K562 (cell line): ENCODE data around the gene ENPP7. TPM values are rescaled to one million over a fixed set of nuclear protein-coding genes. Genes with fewer than 3 reads are reported as not detected.

Experiments used
- ATAC-seq: fragments of 200-7000 bp; cut with Tn5 transposase; 3 replicates; pipeline ENCODE4 v1.9.1; 2020; ENCODE audit warnings: moderate library complexity
- BruUV-seq: library from RNA; stranded (reverse); fragments of 400-500 nt; replicated peaks from 2 replicates; lab custom pipeline; 2021; lab: Mats Ljungman, UMichigan
- CTCF ChIA-PET: fragments of 300-600 bp; formaldehyde crosslinking; extraction: SDS; loops from one replicate; lab custom pipeline; 2021; ENCODE audit warnings: low intra/inter-chr PET ratio; lab: Yijun Ruan, JAX
- POLR2A ChIA-PET: fragments of 300-600, 350-650 bp; sonication (Branson Sonifier 250); formaldehyde crosslinking; extraction: SDS; loops from one replicate; lab custom pipeline; 2021; ENCODE audit warnings: antibody characterized with exemption, inconsistent platforms; lab: Yijun Ruan, JAX
- DNase-seq, 4 experiments: peaks; one replicate each; pipeline versions ENCODE4 v3.0.0 to v3.0.0-alpha.2; 2011 to 2018; ENCODE audit warnings: low spot score in 3 of 4, mixed read lengths in 3 of 4; ENCODE audit errors: extremely low read depth in 1 of 4
- FAIRE-seq: peaks from 2 replicates; lab custom pipeline; 2011; peaks lifted over from hg19 to GRCh38; lab: Jason Lieb, UNC
- H2AFZ ChIP-seq: 2 replicates; pipeline ENCODE4 v1.6.0; 2011; ENCODE audit warnings: low read depth, low read length, control low read depth, inconsistent platforms
- H3K27ac ChIP-seq: fragments of 200-600 bp; 3 replicates; pipeline ENCODE4 v1.8.0; 2011; ENCODE audit warnings: low read depth, mild to moderate bottlenecking, control low read depth, inconsistent platforms, low read length, moderate library complexity, mixed read lengths; ENCODE audit errors: extremely low read depth
- H3K27me3 ChIP-seq, 2 experiments: fragments of 300-600 bp in 1 of 2; 2 replicates in 1 of 2; 3 replicates in 1 of 2; pipeline versions ENCODE4 v1.6.0 to v1.8.0; 2011; ENCODE audit warnings: inconsistent platforms in 2 of 2, low read length in 2 of 2, mild to moderate bottlenecking in 1 of 2, mixed read lengths in 1 of 2, moderate library complexity in 1 of 2; ENCODE audit not compliant: control insufficient read depth in 2 of 2, insufficient read depth in 2 of 2
- H3K36me3 ChIP-seq: fragments of 300-600 bp; 3 replicates; pipeline ENCODE4 v1.8.0; 2011; ENCODE audit warnings: mild to moderate bottlenecking, low read length, inconsistent platforms; ENCODE audit not compliant: control insufficient read depth, insufficient read depth
- H3K4me1 ChIP-seq, 2 experiments: fragments of 200-600 bp in 1 of 2; replicated peaks in 1 of 2; 2 replicates in 1 of 2; 3 replicates in 1 of 2; pipeline versions ENCODE4 v1.5.1 to v1.8.0; 2011; ENCODE audit warnings: inconsistent platforms in 2 of 2, low read length in 2 of 2, mild to moderate bottlenecking in 1 of 2, mixed read lengths in 1 of 2, moderate library complexity in 1 of 2; ENCODE audit not compliant: control insufficient read depth in 2 of 2, insufficient read depth in 2 of 2
- H3K4me2 ChIP-seq: 2 replicates; pipeline ENCODE4 v1.6.1; 2011; ENCODE audit warnings: low read length, control low read depth, inconsistent platforms, mixed read lengths; ENCODE audit not compliant: insufficient read depth
- H3K4me3 ChIP-seq: fragments of 200-600 bp; sonication (generic), shearing (Covaris generic); 2 replicates; pipeline ENCODE4 v1.5.1; 2016; ENCODE audit warnings: control low read depth, inconsistent platforms
- H3K79me2 ChIP-seq: fragments of 200-600 bp; 3 replicates; pipeline ENCODE4 v1.8.0; 2011; ENCODE audit warnings: low read length, inconsistent platforms; ENCODE audit not compliant: control insufficient read depth, insufficient read depth
- H3K9ac ChIP-seq, 2 experiments: 2 replicates each; pipeline versions ENCODE4 v1.6.0 to v1.6.1; 2011; ENCODE audit warnings: low read depth in 2 of 2, low read length in 2 of 2, control low read depth in 1 of 2, inconsistent platforms in 1 of 2, mild to moderate bottlenecking in 1 of 2, mixed read lengths in 1 of 2; ENCODE audit not compliant: insufficient read depth in 1 of 2
- H3K9me1 ChIP-seq: one replicate; pipeline ENCODE4 v1.6.0; 2011; ENCODE audit warnings: inconsistent platforms, mild to moderate bottlenecking, low read length, moderate library complexity; ENCODE audit not compliant: control insufficient read depth, insufficient read depth
- H3K9me3 ChIP-seq: replicated peaks from 2 replicates; pipeline ENCODE4 v1.5.1; 2011; ENCODE audit warnings: low read depth, low read length, inconsistent platforms; ENCODE audit not compliant: control insufficient read depth, insufficient read depth
- H4K20me1 ChIP-seq: replicated peaks from 2 replicates; pipeline ENCODE4 v1.6.1; 2011; ENCODE audit warnings: low read length, inconsistent platforms, mixed read lengths; ENCODE audit not compliant: control insufficient read depth, insufficient read depth
- CEBPG ChIP-seq, 3 experiments: fragments of 200-800 bp in 1 of 3; sonication (Bioruptor generic) in 1 of 3; sonication (generic) in 1 of 3; formaldehyde crosslinking in 1 of 3; IDR thresholded peaks in 2 of 3; conservative IDR thresholded peaks in 1 of 3; 2 replicates each; pipeline versions ENCODE4 v1.6.1 to v1.8.0; 2016 to 2022; ENCODE audit warnings: missing compliant biosample characterization in 2 of 3, missing genetic modification characterization in 2 of 3, mild to moderate bottlenecking in 1 of 3, missing genetic modification reagents in 1 of 3
- HMGXB4 ChIP-seq: sonication (generic); formaldehyde crosslinking; IDR thresholded peaks from 2 replicates; pipeline ENCODE4 v1.8.1; 2023; ENCODE audit warnings: mild to moderate bottlenecking, missing genetic modification reagents
- HNRNPL ChIP-seq: fragments of 200-400 bp; formaldehyde crosslinking; IDR thresholded peaks from 2 replicates; pipeline ENCODE4 v1.6.1; 2017; ENCODE audit warnings: low read depth, mild to moderate bottlenecking, low read length
- NCOA6 ChIP-seq: fragments of 450-650 bp; IDR thresholded peaks from 2 replicates; pipeline ENCODE4 v1.6.1; 2017; ENCODE audit warnings: mild to moderate bottlenecking
- NONO ChIP-seq, 2 experiments: fragments of 200-400 bp in 1 of 2; fragments of 450-650 bp in 1 of 2; formaldehyde crosslinking in 1 of 2; IDR thresholded peaks; 2 replicates each; pipeline ENCODE4 v1.6.1; 2017; ENCODE audit warnings: low read depth in 2 of 2, mild to moderate bottlenecking in 2 of 2, moderate library complexity in 2 of 2, low read length in 1 of 2
- PYGO2 ChIP-seq: fragments of 450-650 bp; IDR thresholded peaks from 2 replicates; pipeline ENCODE4 v1.6.1; 2016; ENCODE audit warnings: mild to moderate bottlenecking, missing genetic modification characterization, moderate library complexity, missing compliant biosample characterization
- WGBS: fragments of 100-300 bp; shearing (Covaris generic); methylation state at CpG from one replicate; pipeline ENCODE4 v1.1.6; 2016; ENCODE audit warnings: low coverage, mixed read lengths; ENCODE audit not compliant: insufficient coverage; ENCODE audit errors: missing lambda C conversion rate; 5-methylcytosine and 5-hydroxymethylcytosine counted together
- in situ Hi-C: fragments of 300-500 bp; cut with MboI; formaldehyde crosslinking; loops from 4 replicates; pipeline ENCODE4 v1.15.0; 2018; ENCODE audit warnings: inconsistent platforms, mixed read lengths
- intact Hi-C: fragments of 100-400 bp; cut with micrococcal nuclease; formaldehyde crosslinking; loops from 2 replicates; pipeline ENCODE4 v1.14.2; 2022
- polyA plus RNA-seq, 8 experiments: library from polyadenylated mRNA; depleted of rRNA in 4 of 8; stranded (reverse) in 5 of 8; unstranded in 3 of 8; fragments of >200 nt; fragmentation: Nextera tagmentation in 2 of 8; fragmentation: Illumina TruSeq in 1 of 8; extraction: Ambion mirVana in 2 of 8; extraction: Trizol in 1 of 8; gene quantifications; 2 replicates each; pipeline versions ENCODE4 v1.2.1 to v1.2.3, GENCODE V29; 2011 to 2014; ENCODE audit warnings: inconsistent platforms in 1 of 8, missing spikeins in 1 of 8
- total RNA-seq, 7 experiments: library from RNA; depleted of rRNA in 6 of 7; stranded (reverse); fragments of >200 nt in 6 of 7; fragmentation: Illumina TruSeq in 2 of 7; extraction: Trizol in 2 of 7; gene quantifications; 2 replicates each; pipeline versions ENCODE4 v1.2.1 to v1.2.3, GENCODE V29; 2011 to 2021; ENCODE audit warnings: low replicate concordance in 1 of 7

The ENPP7 gene
- total and polyA plus RNA-seq, 9 of the 15 experiments (the other 6 are each of a cell fraction or from before 2014, with no cell fraction given) = not detected

GRCh38 chr17:79742951-79743476 is 12.3 kb downstream of the ENPP7 start (continued):
- TF ChIP-seq CEBPG (CRISPR knock-in tag; IDR thresholded peaks at IDR 0.05) = no peak
- no peak for TF ChIP-seq CEBPG (tag; conservative IDR thresholded peaks at IDR 0.05 in 1 of 2, IDR thresholded peaks at IDR 0.05 in 1 of 2)
- TF ChIP-seq PYGO2 = no peak
- no peak for TF ChIP-seq HNRNPL

- H3K4me3 ChIP-seq = no peak overlapping the region
- peaks cover 14 to 21% of the 10 kb centered on the region in 2 experiments for H3K27me3 ChIP-seq
- no peak overlapping the region for H3K27ac ChIP-seq
- intact Hi-C loops = loop anchor here (2.0 to 10.0 kb wide), 3 partner anchors 34 to 171 kb away; partner anchors contain the start of genes CBX2 and CBX4
- FAIRE-seq (no peak), DNase-seq (no peak), ATAC-seq (no peak)
- no peaks in the 10 kb centered on the region for H3K9me1 ChIP-seq
- ChIA-PET POLR2A (interaction anchor here (0.6 to 1.5 kb wide), 6 partner anchors 11 to 96 kb away, joined by 3 to 4 read pairs (median 3); partner anchors contain the start of gene CBX4), CTCF (interaction anchor here (0.5 kb wide), 1 partner anchor 92 kb away, joined by 4 read pairs; no protein-coding TSS in a partner anchor)
- TF ChIP-seq NCOA6 = no peak
- TF ChIP-seq NONO (IDR thresholded peaks at IDR 0.05; ENCODE audit: low read depth in 2 of 2, low read length in 1 of 2) = no peak
- no peak for TF ChIP-seq HMGXB4 (CRISPR knock-in tag)
- H3K9ac ChIP-seq = 0 out of 4 replicates have a peak overlapping the region, but pooled peaks of 1 of the 2 experiments have one; percentile 14
- H3K79me2 ChIP-seq = no peaks in the 10 kb centered on the region
- 8% methylated on average over 5 of the region's 5 CpGs for WGBS
- no TSS peak for BruUV-seq
- in situ Hi-C loops = loop anchor here (10.0 kb wide), 1 partner anchor 171 kb away; no protein-coding TSS in a partner anchor
- H4K20me1 ChIP-seq = 0 out of 2 replicates have a peak, but pooled peaks cover 3% of the 10 kb centered on the region
- H2AFZ ChIP-seq = no peak overlapping the region
- no peaks in the 10 kb centered on the region for H3K9me3 ChIP-seq
- no peaks in the 10 kb centered on the region for H3K36me3 ChIP-seq
- H3K4me1 ChIP-seq = peaks cover 4 to 30% of the 10 kb centered on the region in 2 experiments; a peak in 4 of 5 replicates
- no peak overlapping the region for H3K4me2 ChIP-seq
Measured at GRCh38 chr17:79743614-79744013, 12.9 kb downstream of the ENPP7 start.
